ENCODE measurements around the gene SH3GL1. TPM values are rescaled to one million over a fixed set of nuclear protein-coding genes. Genes with fewer than 3 reads are reported as not detected.

The SH3GL1 gene
- total RNA-seq, 1 donor from 2014 or later = 71.8 TPM

GRCh38 chr19:4432918-4433506 lies 32.7 kb upstream of the SH3GL1 start:
- intact Hi-C loops (cut with DNase I) = no loop called here
- DNase-seq (ENCODE audit: low spot score) (no peak), ATAC-seq (no peak)

GRCh38 chr19:4431808-4432674 lies 31.7 kb upstream of the SH3GL1 start:
- intact Hi-C loops (cut with DNase I) = no loop called here
- ATAC-seq (peak; percentile 73), DNase-seq (ENCODE audit: low spot score) (no peak)

- DNase-seq (ENCODE audit: low spot score) (no peak), ATAC-seq (no peak)
- intact Hi-C loops (cut with DNase I) = no loop called here
Measured at GRCh38 chr19:4431296-4431695, 30.9 kb upstream of the SH3GL1 start.

GRCh38 chr19:4430760-4431159 lies 30.4 kb upstream of the SH3GL1 start:
- ATAC-seq (peak; percentile 61), DNase-seq (ENCODE audit: low spot score) (no peak)
- intact Hi-C loops (cut with DNase I) = no loop called here

- DNase-seq (ENCODE audit: low spot score) (no peak), ATAC-seq (no peak)
- intact Hi-C loops (cut with DNase I) = no loop called here
Measured at GRCh38 chr19:4429771-4430171, 29.4 kb upstream of the SH3GL1 start.

GRCh38 chr19:4429256-4429655 lies 28.9 kb upstream of the SH3GL1 start:
- DNase-seq (ENCODE audit: low spot score) = no peak
- intact Hi-C loops (cut with DNase I) = no loop called here
- ATAC-seq = no peak

- ATAC-seq (no peak), DNase-seq (ENCODE audit: low spot score) (no peak)
- intact Hi-C loops (cut with DNase I) = no loop called here
Measured at GRCh38 chr19:4428326-4428975, 28.1 kb upstream of the SH3GL1 start.

GRCh38 chr19:4425537-4425936 lies 25.2 kb upstream of the SH3GL1 start:
- no peak for ATAC-seq
- no peak for DNase-seq (ENCODE audit: low spot score)
- intact Hi-C loops (cut with DNase I) = no loop called here

GRCh38 chr19:4423416-4424126 lies 23.2 kb upstream of the SH3GL1 start:
- DNase-seq (ENCODE audit: low spot score) = no peak
- intact Hi-C loops (cut with DNase I) = no loop called here
- no peak for ATAC-seq

- no peak for DNase-seq (ENCODE audit: low spot score)
- intact Hi-C loops (cut with DNase I) = no loop called here
- ATAC-seq = no peak
Measured at GRCh38 chr19:4416268-4416667, 15.9 kb upstream of the SH3GL1 start.

GRCh38 chr19:4415352-4415751 lies 15.0 kb upstream of the SH3GL1 start:
- DNase-seq (ENCODE audit: low spot score) (no peak), ATAC-seq (peak; percentile 22)
- intact Hi-C loops (cut with DNase I) = no loop called here

- no peak for DNase-seq (ENCODE audit: low spot score)
- intact Hi-C loops (cut with DNase I) = no loop called here
- ATAC-seq = peak; percentile 65
Measured at GRCh38 chr19:4414800-4415321, 14.5 kb upstream of the SH3GL1 start.

- DNase-seq (ENCODE audit: low spot score) = no peak
- ATAC-seq = peak; percentile 47
- intact Hi-C loops (cut with DNase I) = no loop called here
Measured at GRCh38 chr19:4414144-4414799, 13.9 kb upstream of the SH3GL1 start.

GRCh38 chr19:4413588-4413987 lies 13.2 kb upstream of the SH3GL1 start:
- DNase-seq (ENCODE audit: low spot score) (no peak), ATAC-seq (no peak)
- intact Hi-C loops (cut with DNase I) = no loop called here

- ATAC-seq (no peak), DNase-seq (ENCODE audit: low spot score) (no peak)
- intact Hi-C loops (cut with DNase I) = no loop called here
Measured at GRCh38 chr19:4409123-4409933, 9.0 kb upstream of the SH3GL1 start.

GRCh38 chr19:4406626-4407025 lies 6.3 kb upstream of the SH3GL1 start:
- intact Hi-C loops (cut with DNase I) = no loop called here
- ATAC-seq = no peak

GRCh38 chr19:4405977-4406376 lies 5.6 kb upstream of the SH3GL1 start:
- intact Hi-C loops (cut with DNase I) = no loop called here
- DNase-seq (ENCODE audit: low spot score) (no peak), ATAC-seq (no peak)

More at GRCh38 chr19:4406626-4407025, 6.3 kb upstream of the SH3GL1 start:
- no peak for DNase-seq (ENCODE audit: low spot score)

Data from sciatic nerve (tissue), 2 donors.